MCF 10A (cell line): ENCODE measurements around the gene FGF6. TPM values are rescaled to one million over a fixed set of nuclear protein-coding genes. Genes with fewer than 3 reads are reported as not detected.
"Not testable (repeated sequence)": the region's sequence is repeated elsewhere in the genome, so short reads cannot be mapped to it uniquely, and the experiment has no call there.

Experiments used
- BruUV-seq: library from RNA; stranded (reverse); fragments of 400-500 nt; replicated peaks from 2 replicates; lab custom pipeline; 2021; lab: Mats Ljungman, UMichigan
- CTCF ChIA-PET: fragments of 300-600 bp; sonication (Branson Sonifier 250); formaldehyde crosslinking; extraction: SDS; loops from one replicate; lab custom pipeline; 2021; ENCODE audit warnings: antibody characterized with exemption, inconsistent platforms; lab: Yijun Ruan, JAX
- POLR2A ChIA-PET: fragments of 300-600, 350-650 bp; sonication (Branson Sonifier 250); formaldehyde crosslinking; extraction: SDS; loops from one replicate; lab custom pipeline; 2020; ENCODE audit warnings: antibody characterized with exemption, inconsistent platforms; lab: Yijun Ruan, JAX
- DNase-seq: peaks from one replicate; pipeline ENCODE4 v3.0.0-alpha.2; 2018; ENCODE audit not compliant: unreplicated experiment
- H3K27ac Mint-ChIP-seq: one replicate; pipeline ENCODE4 v1.8.0; 2022; ENCODE audit warnings: mild to moderate bottlenecking, low read depth, mixed read lengths; ENCODE audit not compliant: unreplicated experiment
- H3K27me3 Mint-ChIP-seq: one replicate; pipeline ENCODE4 v1.8.0; 2022; ENCODE audit warnings: mixed read lengths; ENCODE audit not compliant: insufficient read depth, unreplicated experiment
- H3K36me3 Mint-ChIP-seq: one replicate; pipeline ENCODE4 v1.8.0; 2022; ENCODE audit warnings: mild to moderate bottlenecking, moderate library complexity, mixed read lengths; ENCODE audit not compliant: insufficient read depth, unreplicated experiment
- H3K4me1 Mint-ChIP-seq: one replicate; pipeline ENCODE4 v1.8.0; 2022; ENCODE audit warnings: mixed read lengths; ENCODE audit not compliant: insufficient read depth, unreplicated experiment
- H3K4me3 Mint-ChIP-seq: one replicate; pipeline ENCODE4 v1.8.0; 2022; ENCODE audit warnings: mild to moderate bottlenecking, moderate library complexity, mixed read lengths; ENCODE audit not compliant: unreplicated experiment
- H3K9me3 Mint-ChIP-seq: one replicate; pipeline ENCODE4 v1.8.0; 2022; ENCODE audit warnings: mixed read lengths; ENCODE audit not compliant: unreplicated experiment
- CTCF ChIP-seq: fragments of 200-600 bp; IDR thresholded peaks from one replicate; pipeline ENCODE4 v1.8.0; 2022; ENCODE audit warnings: antibody characterized with exemption, mild to moderate bottlenecking; ENCODE audit not compliant: unreplicated experiment
- intact Hi-C: fragments of 100-400 bp; cut with micrococcal nuclease; formaldehyde crosslinking; loops from 2 replicates; pipeline ENCODE4 v1.14.1; 2022
- total RNA-seq: library from RNA; stranded (reverse); gene quantifications from 2 replicates; pipeline ENCODE4 v1.2.3, GENCODE V29; 2022

FGF6 gene
- total RNA-seq, 1 experiment from 2014 or later = not detected

- H3K27me3 Mint-ChIP-seq = peaks cover 72% of the 10 kb centered on the region
- ChIA-PET POLR2A (no interaction called here), CTCF (interaction anchor here (0.7 to 0.9 kb wide), 2 partner anchors 8 to 378 kb away, joined by 3 read pairs; no protein-coding TSS in a partner anchor)
- TF ChIP-seq CTCF = no peak
- H3K36me3 Mint-ChIP-seq = no peaks in the 10 kb centered on the region
- no peak overlapping the region for H3K4me3 Mint-ChIP-seq
- H3K27ac Mint-ChIP-seq = no peak overlapping the region
- peaks cover 5% of the 10 kb centered on the region for H3K4me1 Mint-ChIP-seq
- BruUV-seq = no TSS peak
- H3K9me3 Mint-ChIP-seq = no peaks in the 10 kb centered on the region
- DNase-seq = no peak
- intact Hi-C loops = no loop called here
These were observed 29.3 kb downstream of the FGF6 start for GRCh38 chr12:4416276-4416675.

GRCh38 chr12:4412465-4412864 lies 33.1 kb downstream of the FGF6 start:
- DNase-seq = no peak
- TF ChIP-seq CTCF = no peak
- CTCF ChIA-PET = interaction anchor here (0.6 to 1.4 kb wide), 8 partner anchors 8 to 437 kb away, joined by 3 to 7 read pairs (median 4); no protein-coding TSS in a partner anchor
- H3K4me1 Mint-ChIP-seq = no peaks in the 10 kb centered on the region
- intact Hi-C loops = no loop called here
- H3K36me3 Mint-ChIP-seq = no peaks in the 10 kb centered on the region
- no peak overlapping the region for H3K4me3 Mint-ChIP-seq
- H3K9me3 Mint-ChIP-seq = no peaks in the 10 kb centered on the region
- no peak overlapping the region for H3K27ac Mint-ChIP-seq
- no TSS peak for BruUV-seq
- POLR2A ChIA-PET = interaction anchor here (0.7 kb wide), 1 partner anchor 407 kb away, joined by 3 read pairs; no protein-coding TSS in a partner anchor
- H3K27me3 Mint-ChIP-seq = peaks cover 75% of the 10 kb centered on the region

- DNase-seq = no peak
- H3K4me1 Mint-ChIP-seq = no peaks in the 10 kb centered on the region
- no TSS peak for BruUV-seq
- H3K9me3 Mint-ChIP-seq = no peaks in the 10 kb centered on the region
- CTCF ChIA-PET = interaction anchor here (0.6 to 2.3 kb wide), 7 partner anchors 8 to 105 kb away, joined by 3 to 13 read pairs (median 4); no protein-coding TSS in a partner anchor
- POLR2A ChIA-PET = interaction anchor here (0.7 kb wide), 1 partner anchor 407 kb away, joined by 3 read pairs; no protein-coding TSS in a partner anchor
- peaks cover 71% of the 10 kb centered on the region for H3K27me3 Mint-ChIP-seq
- H3K27ac Mint-ChIP-seq = no peak overlapping the region
- no peaks in the 10 kb centered on the region for H3K36me3 Mint-ChIP-seq
- intact Hi-C loops = no loop called here
- TF ChIP-seq CTCF = no peak
- H3K4me3 Mint-ChIP-seq = no peak overlapping the region
These were observed 33.6 kb downstream of the FGF6 start for GRCh38 chr12:4412056-4412455.

GRCh38 chr12:4407136-4407535 lies 38.5 kb downstream of the FGF6 start:
- no peak for DNase-seq
- POLR2A ChIA-PET = no interaction called here
- Mint-ChIP-seq H3K4me1 (no peaks in the 10 kb centered on the region), H3K9me3 (no peaks in the 10 kb centered on the region), H3K4me3 (no peak overlapping the region), H3K27ac (no peak overlapping the region), H3K27me3 (peaks cover 24% of the 10 kb centered on the region), H3K36me3 (no peaks in the 10 kb centered on the region)
- intact Hi-C loops = no loop called here
- no peak for TF ChIP-seq CTCF
- no TSS peak for BruUV-seq
- CTCF ChIA-PET = no interaction called here

- H3K27ac Mint-ChIP-seq, DNase-seq, intact Hi-C loops, POLR2A ChIA-PET, H3K4me3 Mint-ChIP-seq, H3K9me3 Mint-ChIP-seq, H3K36me3 Mint-ChIP-seq, H3K4me1 Mint-ChIP-seq, BruUV-seq: not testable (repeated sequence)
- CTCF ChIA-PET = interaction anchor here (0.6 to 1.4 kb wide), 3 partner anchors 15 to 1605 kb away, joined by 3 to 10 read pairs (median 4); partner anchors contain the start of gene FGF23
- H3K27me3 Mint-ChIP-seq = peaks cover 20% of the 10 kb centered on the region
These were observed 40.6 kb downstream of the FGF6 start for GRCh38 chr12:4404877-4405637.
